ENCODE data around the gene SLC25A28. TPM values are rescaled to one million over a fixed set of nuclear protein-coding genes. Genes with fewer than 3 reads are reported as not detected.
"Not testable (repeated sequence)": the region's sequence is repeated elsewhere in the genome, so short reads cannot be mapped to it uniquely, and the experiment has no call there.

SLC25A28 gene
- total and polyA plus RNA-seq, 2 experiments from 2014 or later: 12.4 to 15.5 TPM

GRCh38 chr10:99625124-99625523 lies 4.9 kb upstream of the SLC25A28 start:
- H3K27me3 ChIP-seq (ENCODE audit: insufficient read depth); H3K27me3 Mint-ChIP-seq (ENCODE audit: insufficient read depth, low read depth, poor library complexity); H3K4me2 ChIP-seq; H3K4me1 ChIP-seq (ENCODE audit: insufficient read depth); H3K9me3 Mint-ChIP-seq; H4K20me1 ChIP-seq (replicated peaks; ENCODE audit: insufficient read depth); H3K27ac Mint-ChIP-seq; ATAC-seq; H3K9me2 ChIP-seq (ENCODE audit: insufficient read depth); H3F3A ChIP-seq (replicated peaks; ENCODE audit: low read depth); H3K4me3 ChIP-seq; H3K4me3 Mint-ChIP-seq; H3K79me2 ChIP-seq (replicated peaks; ENCODE audit: insufficient read depth); DNase-seq (ENCODE audit: low spot score); H3K36me3 ChIP-seq (ENCODE audit: insufficient read depth); H3K36me3 Mint-ChIP-seq (ENCODE audit: low read depth); H3K27ac ChIP-seq (ENCODE audit: low read depth): not testable (repeated sequence)
- peaks cover 15% of the 10 kb centered on the region for H3K4me1 Mint-ChIP-seq
- peak overlapping the region; percentile 43; the same call in 1 of the 2 replicates for H2AFZ ChIP-seq

- peaks cover 14% of the 10 kb centered on the region for H3K4me1 Mint-ChIP-seq
- no peaks in the 10 kb centered on the region for H3K36me3 ChIP-seq (ENCODE audit: insufficient read depth)
- H3K27me3 ChIP-seq (ENCODE audit: insufficient read depth): no peaks in the 10 kb centered on the region
- H3K4me1 ChIP-seq (ENCODE audit: insufficient read depth): peaks cover 12% of the 10 kb centered on the region
- DNase-seq (ENCODE audit: low spot score) (no peak), ATAC-seq (no peak)
- H3K4me2 ChIP-seq: no peak overlapping the region
- no peak overlapping the region for H3K4me3 Mint-ChIP-seq
- no peaks in the 10 kb centered on the region for H3K9me3 Mint-ChIP-seq
- no peak overlapping the region for H2AFZ ChIP-seq
- H3K36me3 Mint-ChIP-seq (ENCODE audit: low read depth): no peaks in the 10 kb centered on the region
- no peak overlapping the region for H3K27ac ChIP-seq (ENCODE audit: low read depth)
- H3F3A ChIP-seq (replicated peaks; ENCODE audit: low read depth): 0 out of 2 replicates have a peak, but pooled peaks cover 7% of the 10 kb centered on the region
- no peaks in the 10 kb centered on the region; the same call in 1 of the 2 replicates for H4K20me1 ChIP-seq (replicated peaks; ENCODE audit: insufficient read depth)
- H3K4me3 ChIP-seq: no peak overlapping the region
- peaks cover 9% of the 10 kb centered on the region for H3K79me2 ChIP-seq (replicated peaks; ENCODE audit: insufficient read depth)
- no peak overlapping the region for H3K27ac Mint-ChIP-seq
- H3K9me2 ChIP-seq (ENCODE audit: insufficient read depth): no peaks in the 10 kb centered on the region
- H3K27me3 Mint-ChIP-seq (ENCODE audit: insufficient read depth, low read depth, poor library complexity): peaks cover 2% of the 10 kb centered on the region
- TF ChIP-seq ETS1 (IDR thresholded peaks at IDR 0.05) (no peak), NANOG (IDR thresholded peaks at IDR 0.05; ENCODE audit: borderline replicate concordance) (no peak), REST (IDR thresholded peaks at IDR 0.05; ENCODE audit: unreplicated experiment) (no peak), EZH2 (IDR thresholded peaks at IDR 0.05; ENCODE audit: low read depth, unreplicated experiment) (no peak), ZNF331 (CRISPR knock-in tag; IDR thresholded peaks at IDR 0.05; ENCODE audit: low read depth) (no peak), EZH2phosphoT487 (IDR thresholded peaks at IDR 0.05; ENCODE audit: unreplicated experiment) (no peak), JUNB (IDR thresholded peaks at IDR 0.05; ENCODE audit: unreplicated experiment) (no peak), ZNF114 (CRISPR knock-in tag; IDR thresholded peaks at IDR 0.05) (no peak), ZNF462 (CRISPR knock-in tag; IDR thresholded peaks at IDR 0.05) (no peak), CREB1 (CRISPR knock-in tag; IDR thresholded peaks at IDR 0.05; ENCODE audit: low read depth) (no peak)
Measured at GRCh38 chr10:99623919-99624318, 3.7 kb upstream of the SLC25A28 start.
